ENCODE data around the gene GNAL. TPM values are rescaled to one million over a fixed set of nuclear protein-coding genes. Genes with fewer than 3 reads are reported as not detected.

The GNAL gene
- total RNA-seq, 1 donor from 2014 or later: 26.8 TPM

DNA sequence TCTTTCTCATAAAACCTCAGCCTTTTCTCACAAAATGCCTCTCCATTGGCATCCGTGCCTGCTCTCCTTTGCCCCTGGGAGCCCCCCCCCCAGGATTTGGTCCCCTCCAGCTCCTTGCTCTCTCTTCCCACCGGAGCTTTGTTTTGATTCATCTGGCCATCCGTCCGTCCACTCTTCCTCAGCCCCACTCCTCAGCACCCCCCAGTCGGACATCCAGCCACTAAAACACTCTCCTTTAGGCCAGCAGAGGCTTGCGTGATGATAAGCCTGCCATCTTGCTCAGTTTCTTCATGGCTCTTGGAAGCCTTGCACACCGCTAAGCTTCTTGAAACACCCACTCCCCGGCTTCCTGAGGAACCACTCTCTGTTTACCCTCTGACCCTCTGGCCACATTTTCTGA lies 31.5 kb upstream of the GNAL start:
- Mint-ChIP-seq H3K36me3 (no peaks in the 10 kb centered on the region), H3K9me3 (no peaks in the 10 kb centered on the region), H3K4me1 (peaks cover 4% of the 10 kb centered on the region), H3K27me3 (ENCODE audit: insufficient read depth, low read depth) (peaks cover 8% of the 10 kb centered on the region), H3K4me3 (no peak overlapping the region), H3K27ac (no peak overlapping the region)
- no peaks in the 10 kb centered on the region for H4K20me1 ChIP-seq (ENCODE audit: low read depth)
- no peak overlapping the region for H3K9ac ChIP-seq
- no peaks in the 10 kb centered on the region for H3K36me3 ChIP-seq
- no peaks in the 10 kb centered on the region for H3K9me3 ChIP-seq (ENCODE audit: low read depth)
- DNase-seq (ENCODE audit: low spot score): no peak
- H3K4me1 ChIP-seq: no peaks in the 10 kb centered on the region
- no peak overlapping the region for H3K4me2 ChIP-seq
- H3K27ac ChIP-seq: no peak overlapping the region
- no peaks in the 10 kb centered on the region for H3F3A ChIP-seq (ENCODE audit: low read depth)
- peaks cover 17% of the 10 kb centered on the region for H3K27me3 ChIP-seq
- no peak overlapping the region for H3K4me3 ChIP-seq
- no peak for TF ChIP-seq EZH2phosphoT487 (IDR thresholded peaks at IDR 0.05)
- TF ChIP-seq EZH2 (IDR thresholded peaks at IDR 0.05): no peak
- TF ChIP-seq, protein P1, sequence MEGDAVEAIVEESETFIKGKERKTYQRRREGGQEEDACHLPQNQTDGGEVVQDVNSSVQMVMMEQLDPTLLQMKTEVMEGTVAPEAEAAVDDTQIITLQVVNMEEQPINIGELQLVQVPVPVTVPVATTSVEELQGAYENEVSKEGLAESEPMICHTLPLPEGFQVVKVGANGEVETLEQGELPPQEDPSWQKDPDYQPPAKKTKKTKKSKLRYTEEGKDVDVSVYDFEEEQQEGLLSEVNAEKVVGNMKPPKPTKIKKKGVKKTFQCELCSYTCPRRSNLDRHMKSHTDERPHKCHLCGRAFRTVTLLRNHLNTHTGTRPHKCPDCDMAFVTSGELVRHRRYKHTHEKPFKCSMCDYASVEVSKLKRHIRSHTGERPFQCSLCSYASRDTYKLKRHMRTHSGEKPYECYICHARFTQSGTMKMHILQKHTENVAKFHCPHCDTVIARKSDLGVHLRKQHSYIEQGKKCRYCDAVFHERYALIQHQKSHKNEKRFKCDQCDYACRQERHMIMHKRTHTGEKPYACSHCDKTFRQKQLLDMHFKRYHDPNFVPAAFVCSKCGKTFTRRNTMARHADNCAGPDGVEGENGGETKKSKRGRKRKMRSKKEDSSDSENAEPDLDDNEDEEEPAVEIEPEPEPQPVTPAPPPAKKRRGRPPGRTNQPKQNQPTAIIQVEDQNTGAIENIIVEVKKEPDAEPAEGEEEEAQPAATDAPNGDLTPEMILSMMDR (IDR thresholded peaks at IDR 0.05): no peak
- no peaks in the 10 kb centered on the region for H3K79me2 ChIP-seq (ENCODE audit: low read depth)
- H2AFZ ChIP-seq (replicated peaks): no peak overlapping the region

DNA sequence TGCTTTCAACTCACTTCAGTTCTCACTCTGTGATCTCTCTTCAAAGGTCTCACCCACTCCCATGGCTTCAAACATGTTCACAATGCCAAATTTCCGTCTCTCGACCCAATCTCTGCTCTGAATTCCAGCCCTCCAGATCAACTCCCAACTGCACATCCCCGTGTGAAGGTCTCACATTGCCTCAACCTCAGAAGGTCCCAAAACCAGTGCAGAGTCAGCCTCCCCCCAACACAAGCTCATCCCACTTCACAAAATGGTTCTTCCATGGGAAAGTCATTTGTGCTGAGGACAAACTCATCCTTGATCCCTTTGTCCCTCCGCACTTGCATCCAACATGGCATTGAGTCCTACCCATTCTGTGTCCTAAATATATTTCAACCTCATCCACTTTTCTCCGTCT lies 31.0 kb upstream of the GNAL start:
- Histone ChIP-seq H3K4me1 (no peaks in the 10 kb centered on the region), H3K79me2 (ENCODE audit: low read depth) (no peaks in the 10 kb centered on the region), H3K9ac (no peak overlapping the region), H3K36me3 (no peaks in the 10 kb centered on the region), H3K27me3 (peaks cover 17% of the 10 kb centered on the region), H3K4me3 (no peak overlapping the region), H3K4me2 (no peak overlapping the region), H4K20me1 (ENCODE audit: low read depth) (no peaks in the 10 kb centered on the region), H3K27ac (no peak overlapping the region), H3K9me3 (ENCODE audit: low read depth) (no peaks in the 10 kb centered on the region), H2AFZ (replicated peaks) (no peak overlapping the region), H3F3A (ENCODE audit: low read depth) (no peaks in the 10 kb centered on the region)
- no peak for DNase-seq (ENCODE audit: low spot score)
- TF ChIP-seq, protein P1 (IDR thresholded peaks at IDR 0.05): no peak
- TF ChIP-seq EZH2 (IDR thresholded peaks at IDR 0.05): no peak
- no peak for TF ChIP-seq EZH2phosphoT487 (IDR thresholded peaks at IDR 0.05)
- Mint-ChIP-seq H3K4me1 (peaks cover 4% of the 10 kb centered on the region), H3K27ac (no peak overlapping the region), H3K4me3 (no peak overlapping the region), H3K9me3 (no peaks in the 10 kb centered on the region), H3K36me3 (no peaks in the 10 kb centered on the region), H3K27me3 (ENCODE audit: insufficient read depth, low read depth) (peaks cover 8% of the 10 kb centered on the region)

DNA sequence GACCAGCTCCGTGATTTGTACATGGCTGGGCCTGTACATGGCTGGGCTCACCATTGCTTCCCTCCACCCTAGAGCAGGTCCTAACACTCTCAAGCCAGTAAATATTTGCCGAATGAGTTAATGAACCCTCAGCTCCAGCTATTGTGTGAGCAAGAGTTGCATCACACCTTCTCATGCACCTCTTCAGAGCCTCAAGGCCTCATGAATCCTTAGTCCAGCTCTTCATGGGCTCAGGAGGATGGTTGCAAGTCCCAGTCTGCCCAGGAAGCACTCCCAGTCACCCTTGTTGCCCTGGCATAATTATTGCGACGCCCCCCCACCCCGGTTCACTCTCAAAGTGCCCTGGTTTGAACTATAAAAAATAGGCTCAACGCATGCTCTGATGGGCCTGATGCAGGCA lies 30.1 kb upstream of the GNAL start:
- Mint-ChIP-seq H3K27me3 (ENCODE audit: insufficient read depth, low read depth) (peaks cover 8% of the 10 kb centered on the region), H3K4me1 (peaks cover 4% of the 10 kb centered on the region), H3K4me3 (no peak overlapping the region), H3K36me3 (no peaks in the 10 kb centered on the region), H3K9me3 (no peaks in the 10 kb centered on the region), H3K27ac (no peak overlapping the region)
- no peaks in the 10 kb centered on the region for H3K79me2 ChIP-seq (ENCODE audit: low read depth)
- peaks cover 14% of the 10 kb centered on the region for H3K27me3 ChIP-seq
- H3K9me3 ChIP-seq (ENCODE audit: low read depth): no peaks in the 10 kb centered on the region
- H2AFZ ChIP-seq (replicated peaks): no peak overlapping the region
- no peak overlapping the region for H3K9ac ChIP-seq
- no peaks in the 10 kb centered on the region for H3F3A ChIP-seq (ENCODE audit: low read depth)
- H4K20me1 ChIP-seq (ENCODE audit: low read depth): no peaks in the 10 kb centered on the region
- no peak for DNase-seq (ENCODE audit: low spot score)
- H3K27ac ChIP-seq: no peak overlapping the region
- H3K36me3 ChIP-seq: no peaks in the 10 kb centered on the region
- no peak overlapping the region for H3K4me3 ChIP-seq
- TF ChIP-seq EZH2 (IDR thresholded peaks at IDR 0.05): no peak
- no peak for TF ChIP-seq EZH2phosphoT487 (IDR thresholded peaks at IDR 0.05)
- TF ChIP-seq, protein P1 (IDR thresholded peaks at IDR 0.05): no peak
- no peak overlapping the region for H3K4me2 ChIP-seq
- no peaks in the 10 kb centered on the region for H3K4me1 ChIP-seq

Data from neural progenitor cell (in vitro differentiated cells).